A549 (cell line): ENCODE measurements around the gene MARCHF10. TPM values are rescaled to one million over a fixed set of nuclear protein-coding genes. Genes with fewer than 3 reads are reported as not detected.

Source experiments
- ATAC-seq, 2 experiments: fragments of 200-7000 bp in 1 of 2; fragments of >200 bp in 1 of 2; cut with Nextera tagmentation in 1 of 2; cut with Tn5 transposase in 1 of 2; 3 replicates each; pipeline versions ENCODE4 v1.8.0 to v1.9.1; 2018 to 2020; ENCODE audit warnings: mild to moderate bottlenecking in 1 of 2, moderate library complexity in 1 of 2
- CTCF ChIA-PET: fragments of 300-600 bp; sonication (Branson Sonifier 250); formaldehyde crosslinking; extraction: SDS; loops from one replicate; lab custom pipeline; 2021; ENCODE audit warnings: antibody characterized with exemption, inconsistent platforms; lab: Yijun Ruan, JAX
- POLR2A ChIA-PET: fragments of 350-600 bp; formaldehyde crosslinking; extraction: SDS; loops from one replicate; lab custom pipeline; 2021; ENCODE audit warnings: antibody characterized with exemption, inconsistent platforms; lab: Yijun Ruan, JAX
- DNase-seq, 2 experiments: peaks; one replicate each; pipeline versions ENCODE4 v3.0.0 to v3.0.0-alpha.2; 2011 to 2016; ENCODE audit warnings: low read depth in 1 of 2, low spot score in 1 of 2
- FAIRE-seq: peaks from 2 replicates; lab custom pipeline; 2011; peaks lifted over from hg19 to GRCh38; lab: Jason Lieb, UNC
- H3K27ac ChIP-seq, 2 experiments: fragments of >200 bp; sonication (Bioruptor Twin); formaldehyde crosslinking; 3 replicates each; pipeline ENCODE4 v1.5.1; 2016 to 2017
- H3K4me1 ChIP-seq: fragments of >200 bp; sonication (Bioruptor Twin); formaldehyde crosslinking; 3 replicates; pipeline ENCODE4 v1.6.1; 2016
- H3K4me2 ChIP-seq: fragments of >200 bp; sonication (Bioruptor Twin); formaldehyde crosslinking; 3 replicates; pipeline ENCODE4 v1.6.1; 2016
- H3K4me3 ChIP-seq: fragments of >200 bp; sonication (Bioruptor Twin); formaldehyde crosslinking; 3 replicates; pipeline ENCODE4 v1.5.1; 2016
- H3K9me3 ChIP-seq: fragments of >200 bp; sonication (Bioruptor Twin); formaldehyde crosslinking; 3 replicates; pipeline ENCODE4 v1.6.1; 2016
- BHLHE40 ChIP-seq: IDR thresholded peaks from 2 replicates; pipeline ENCODE4 v1.6.1; 2012; ENCODE audit warnings: low read depth, low read length, inconsistent platforms
- CBX2 ChIP-seq: fragments of 200-600 bp; sonication (generic); IDR thresholded peaks from 2 replicates; pipeline ENCODE4 v1.6.1; 2016; ENCODE audit warnings: low read depth, mild to moderate bottlenecking, borderline replicate concordance
- CBX8 ChIP-seq: fragments of 200-600 bp; sonication (generic); IDR thresholded peaks from 2 replicates; pipeline ENCODE4 v1.6.1; 2016
- CHD2 ChIP-seq: fragments of 150-350 bp; IDR thresholded peaks from 2 replicates; pipeline ENCODE4 v1.6.1; 2014; ENCODE audit warnings: low read length; ENCODE audit not compliant: partially characterized antibody
- EP300 ChIP-seq, 2 experiments: fragments of >200 bp; sonication (Bioruptor Twin); formaldehyde crosslinking; IDR thresholded peaks; 2 replicates in 1 of 2; 3 replicates in 1 of 2; pipeline ENCODE4 v1.6.1; 2016 to 2017
- ESRRA ChIP-seq: fragments of 150-350 bp; IDR thresholded peaks from 2 replicates; pipeline ENCODE4 v1.6.1; 2014; ENCODE audit warnings: mild to moderate bottlenecking, low read length, borderline replicate concordance
- FOXS1 ChIP-seq: fragments of 250-450 bp; sonication (Bioruptor Pico); IDR thresholded peaks from 2 replicates; pipeline ENCODE4 v1.5.0; 2020; ENCODE audit warnings: mild to moderate bottlenecking, moderate library complexity
- HDAC2 ChIP-seq: fragments of 200-600 bp; sonication (generic); IDR thresholded peaks from 2 replicates; pipeline ENCODE4 v1.6.1; 2016
- HOXA7 ChIP-seq: fragments of 250-450 bp; sonication (Bioruptor Pico); IDR thresholded peaks from 2 replicates; pipeline ENCODE4 v1.5.0; 2020; ENCODE audit warnings: mild to moderate bottlenecking, moderate library complexity
- HOXB5 ChIP-seq: fragments of 250-450 bp; sonication (Bioruptor Pico); IDR thresholded peaks from 2 replicates; pipeline ENCODE4 v1.5.0; 2020; ENCODE audit warnings: mild to moderate bottlenecking, moderate library complexity
- KDM1A ChIP-seq: fragments of 200-600 bp; sonication (generic); IDR thresholded peaks from 2 replicates; pipeline ENCODE4 v1.6.1; 2016; ENCODE audit warnings: low read depth, mild to moderate bottlenecking
- NFE2L2 ChIP-seq: fragments of 150-350 bp; conservative IDR thresholded peaks from 2 replicates; pipeline ENCODE4 v1.6.1; 2014; ENCODE audit warnings: low read length
- NPAS2 ChIP-seq: fragments of 250-450 bp; sonication (Bioruptor Pico); IDR thresholded peaks from 2 replicates; pipeline ENCODE4 v1.8.0; 2022; ENCODE audit warnings: mild to moderate bottlenecking, moderate library complexity, borderline replicate concordance
- RAD21 ChIP-seq, 2 experiments: fragments of >200 bp in 1 of 2; sonication (Bioruptor Twin) in 1 of 2; formaldehyde crosslinking in 1 of 2; IDR thresholded peaks in 1 of 2; conservative IDR thresholded peaks in 1 of 2; 2 replicates in 1 of 2; 3 replicates in 1 of 2; pipeline ENCODE4 v1.6.1; 2012 to 2018; ENCODE audit warnings: inconsistent platforms in 1 of 2
- RARB ChIP-seq: fragments of 250-450 bp; sonication (Bioruptor Pico); IDR thresholded peaks from 2 replicates; pipeline ENCODE4 v1.8.0; 2021; ENCODE audit warnings: mild to moderate bottlenecking, moderate library complexity
- RCOR1 ChIP-seq: fragments of 150-350 bp; IDR thresholded peaks from 2 replicates; pipeline ENCODE4 v1.6.1; 2014; ENCODE audit warnings: antibody characterized with exemption, low read length, low read depth
- TFCP2L1 ChIP-seq: fragments of 250-450 bp; sonication (Bioruptor Pico); IDR thresholded peaks from 2 replicates; pipeline ENCODE4 v1.5.0; 2021; ENCODE audit warnings: mild to moderate bottlenecking
- ZC3H11A ChIP-seq: fragments of 450-650 bp; IDR thresholded peaks from 2 replicates; pipeline ENCODE4 v1.6.1; 2014; ENCODE audit warnings: antibody characterized with exemption, mild to moderate bottlenecking
- ZSCAN20 ChIP-seq: fragments of 250-450 bp; sonication (Bioruptor Pico); IDR thresholded peaks from 2 replicates; pipeline ENCODE4 v1.8.0; 2022; ENCODE audit warnings: mild to moderate bottlenecking, moderate library complexity
- WGBS: methylation state at CpG from one replicate; pipeline ENCODE4 v1.1.6; 2017; ENCODE audit errors: missing lambda C conversion rate; 5-methylcytosine and 5-hydroxymethylcytosine counted together
- polyA plus RNA-seq, 4 experiments: library from polyadenylated mRNA; depleted of rRNA in 3 of 4; stranded (reverse); fragments of >200 nt; fragmentation: RNase III in 1 of 4; extraction: RNeasy Plus Mini Kit Qiagen cat#74134 plus additional on column Dnase treatment in 1 of 4; gene quantifications; 2 replicates in 3 of 4; 3 replicates in 1 of 4; pipeline ENCODE4 v1.2.3, GENCODE V29; 2011 to 2017
- TF ChIP-seq, protein P1 (sequence below): fragments of >200 bp; sonication (Bioruptor Twin); formaldehyde crosslinking; IDR thresholded peaks from 3 replicates; pipeline ENCODE4 v1.5.1; 2016
- TF ChIP-seq, protein P2 (sequence below): IDR thresholded peaks from 2 replicates; pipeline ENCODE4 v1.6.1; 2012; ENCODE audit warnings: low read depth, borderline replicate concordance
- TF ChIP-seq, protein P3 (sequence below): fragments of 200-600 bp; sonication (generic); IDR thresholded peaks from 2 replicates; pipeline ENCODE4 v1.6.1; 2016; ENCODE audit warnings: antibody characterized with exemption, mild to moderate bottlenecking, moderate library complexity
- TF ChIP-seq, protein P4 (sequence below): fragments of 450-650 bp; IDR thresholded peaks from 2 replicates; pipeline ENCODE4 v1.6.1; 2014; ENCODE audit warnings: antibody characterized with exemption

Gene MARCHF10
- polyA plus RNA-seq, 2 of the 4 experiments (the other 2 are of a cell fraction): 0.43 to 0.57 TPM

DNA sequence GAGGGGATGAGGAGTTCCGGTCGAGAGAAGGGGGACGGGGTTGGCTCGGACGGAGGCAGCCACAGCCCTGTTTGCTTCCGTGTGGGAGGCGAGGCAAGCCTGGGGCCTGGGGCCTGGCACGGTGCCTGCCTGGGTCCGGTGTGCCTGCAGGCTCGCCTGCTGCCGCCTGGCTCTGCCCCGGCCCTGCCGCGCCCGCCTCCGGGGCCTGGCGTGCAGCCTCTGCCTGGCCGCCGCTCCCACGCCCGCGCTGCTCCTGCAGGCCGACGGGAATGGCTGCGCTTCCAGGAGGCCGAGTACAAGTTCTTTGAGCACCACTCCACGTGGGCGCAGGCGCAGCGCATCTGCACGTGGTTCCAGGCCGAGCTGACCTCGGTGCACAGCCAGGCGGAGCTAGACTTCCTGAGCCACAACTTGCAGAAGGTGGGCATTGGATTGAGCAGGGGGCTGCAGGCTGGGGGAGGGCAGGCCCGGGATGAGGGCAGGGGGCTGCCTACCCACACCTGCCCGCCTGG is 127.5 kb downstream of the MARCHF10 start (continued):
- TF ChIP-seq ZSCAN20 (CRISPR knock-in tag) (no peak), RCOR1 (no peak)

DNA sequence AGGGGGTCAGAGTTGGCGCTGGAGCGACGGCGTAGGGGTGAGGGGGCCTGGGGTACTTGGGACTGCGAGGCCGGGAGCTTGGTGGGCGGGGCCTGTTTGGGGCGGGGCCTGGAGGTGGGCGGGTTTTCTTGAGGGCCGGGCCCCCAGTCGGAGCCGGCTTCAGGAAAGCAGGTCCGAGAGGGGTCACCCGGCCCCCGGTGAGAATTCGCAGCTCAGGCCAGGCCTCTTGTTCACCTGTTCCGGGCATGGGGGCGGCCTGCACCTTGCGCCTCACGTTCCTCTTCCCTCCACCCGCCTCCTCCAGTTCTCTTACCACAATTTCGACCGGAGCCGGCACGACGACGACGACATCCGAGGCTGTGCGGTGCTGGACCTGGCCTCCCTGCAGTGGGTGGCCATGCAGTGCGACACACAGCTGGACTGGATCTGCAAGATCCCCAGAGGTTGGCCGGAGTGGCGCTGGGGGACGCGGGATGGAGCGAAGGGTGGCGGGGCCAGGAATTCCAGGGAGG is 128.2 kb downstream of the MARCHF10 start:
- CTCF ChIA-PET: interaction anchor here (4.3 to 13.1 kb wide), 2 partner anchors 7 to 10 kb away, joined by 28 to 178 read pairs; no protein-coding TSS in a partner anchor
- ATAC-seq: no peak; a peak in 1 of 6 replicates
- 91% methylated on average over 34 of the region's 37 CpGs for WGBS

DNA sequence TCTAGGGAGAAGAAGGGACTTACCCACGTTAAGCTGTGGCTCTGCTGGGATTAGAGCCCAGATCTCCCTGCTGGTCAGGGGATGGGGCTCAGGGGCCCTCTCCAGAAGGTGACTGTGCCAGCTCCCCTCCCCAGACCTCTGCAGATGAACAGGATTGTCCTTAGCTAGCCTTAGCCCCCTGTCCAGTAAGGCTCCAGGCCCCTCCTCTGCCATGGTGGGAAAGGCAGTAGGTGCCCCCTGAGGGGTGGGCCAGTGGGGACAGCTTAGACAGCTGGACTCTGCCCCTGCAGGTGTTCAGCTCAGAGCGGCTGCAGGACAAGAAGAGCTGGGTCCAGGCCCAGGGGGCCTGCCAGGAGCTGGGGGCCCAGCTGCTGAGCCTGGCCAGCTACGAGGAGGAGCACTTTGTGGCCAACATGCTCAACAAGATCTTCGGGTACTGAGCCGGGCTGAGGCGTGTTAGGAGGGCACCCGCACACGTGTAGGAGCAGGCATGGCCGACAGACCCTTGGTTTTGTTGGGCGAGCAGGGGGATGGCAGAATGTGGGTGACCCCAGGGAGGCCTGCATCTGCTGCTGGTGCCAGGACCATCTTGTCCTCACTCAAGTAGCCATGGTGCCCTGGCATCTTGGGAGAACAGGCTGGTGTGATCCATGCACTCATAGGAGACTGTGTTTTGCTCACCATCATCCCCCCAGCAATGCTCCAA is 129.7 kb downstream of the MARCHF10 start:
- ATAC-seq (no peak), FAIRE-seq (no peak), DNase-seq (no peak)
- H3K4me3 ChIP-seq: no peak overlapping the region
- TF ChIP-seq NPAS2 (CRISPR knock-in tag) (no peak), HOXB5 (CRISPR knock-in tag) (no peak), KDM1A (no peak), RARB (CRISPR knock-in tag) (no peak), NFE2L2 (no peak), CHD2 (no peak), CBX2 (no peak), HDAC2 (no peak), BHLHE40 (no peak), EP300 (IDR thresholded peaks at IDR 0.05) (no peak), ESRRA (no peak), ZC3H11A (no peak), FOXS1 (no peak), HOXA7 (no peak)
- TF ChIP-seq, protein P1, sequence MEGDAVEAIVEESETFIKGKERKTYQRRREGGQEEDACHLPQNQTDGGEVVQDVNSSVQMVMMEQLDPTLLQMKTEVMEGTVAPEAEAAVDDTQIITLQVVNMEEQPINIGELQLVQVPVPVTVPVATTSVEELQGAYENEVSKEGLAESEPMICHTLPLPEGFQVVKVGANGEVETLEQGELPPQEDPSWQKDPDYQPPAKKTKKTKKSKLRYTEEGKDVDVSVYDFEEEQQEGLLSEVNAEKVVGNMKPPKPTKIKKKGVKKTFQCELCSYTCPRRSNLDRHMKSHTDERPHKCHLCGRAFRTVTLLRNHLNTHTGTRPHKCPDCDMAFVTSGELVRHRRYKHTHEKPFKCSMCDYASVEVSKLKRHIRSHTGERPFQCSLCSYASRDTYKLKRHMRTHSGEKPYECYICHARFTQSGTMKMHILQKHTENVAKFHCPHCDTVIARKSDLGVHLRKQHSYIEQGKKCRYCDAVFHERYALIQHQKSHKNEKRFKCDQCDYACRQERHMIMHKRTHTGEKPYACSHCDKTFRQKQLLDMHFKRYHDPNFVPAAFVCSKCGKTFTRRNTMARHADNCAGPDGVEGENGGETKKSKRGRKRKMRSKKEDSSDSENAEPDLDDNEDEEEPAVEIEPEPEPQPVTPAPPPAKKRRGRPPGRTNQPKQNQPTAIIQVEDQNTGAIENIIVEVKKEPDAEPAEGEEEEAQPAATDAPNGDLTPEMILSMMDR: no peak
- CTCF ChIA-PET: interaction anchor here (0.6 to 13.1 kb wide), 5 partner anchors 12 to 934 kb away, joined by 3 to 178 read pairs (median 5); no protein-coding TSS in a partner anchor
- 91% methylated on average over 10 of the region's 10 CpGs for WGBS
- no peak overlapping the region for H3K4me2 ChIP-seq
- POLR2A ChIA-PET: interaction anchor here (0.5 kb wide), 1 partner anchor 1165 kb away, joined by 4 read pairs; no protein-coding TSS in a partner anchor
- no peaks in the 10 kb centered on the region for H3K9me3 ChIP-seq
- no peak overlapping the region for H3K27ac ChIP-seq
- no peaks in the 10 kb centered on the region for H3K4me1 ChIP-seq

More for the DNA sequence above, 128.2 kb downstream of the MARCHF10 start:
- Histone ChIP-seq H3K4me1 (no peaks in the 10 kb centered on the region), H3K4me3 (no peak overlapping the region), H3K4me2 (no peak overlapping the region), H3K9me3 (no peaks in the 10 kb centered on the region), H3K27ac (no peak overlapping the region)
- TF ChIP-seq RAD21 (conservative IDR thresholded peaks at IDR 0.05 in 1 of 2, IDR thresholded peaks at IDR 0.05 in 1 of 2) (no peak), TFCP2L1 (CRISPR knock-in tag) (no peak), FOXS1 (no peak), CBX8 (no peak), EP300 (IDR thresholded peaks at IDR 0.05) (no peak)
- TF ChIP-seq, protein P2, sequence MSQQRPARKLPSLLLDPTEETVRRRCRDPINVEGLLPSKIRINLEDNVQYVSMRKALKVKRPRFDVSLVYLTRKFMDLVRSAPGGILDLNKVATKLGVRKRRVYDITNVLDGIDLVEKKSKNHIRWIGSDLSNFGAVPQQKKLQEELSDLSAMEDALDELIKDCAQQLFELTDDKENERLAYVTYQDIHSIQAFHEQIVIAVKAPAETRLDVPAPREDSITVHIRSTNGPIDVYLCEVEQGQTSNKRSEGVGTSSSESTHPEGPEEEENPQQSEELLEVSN: no peak
- TF ChIP-seq, protein P3, sequence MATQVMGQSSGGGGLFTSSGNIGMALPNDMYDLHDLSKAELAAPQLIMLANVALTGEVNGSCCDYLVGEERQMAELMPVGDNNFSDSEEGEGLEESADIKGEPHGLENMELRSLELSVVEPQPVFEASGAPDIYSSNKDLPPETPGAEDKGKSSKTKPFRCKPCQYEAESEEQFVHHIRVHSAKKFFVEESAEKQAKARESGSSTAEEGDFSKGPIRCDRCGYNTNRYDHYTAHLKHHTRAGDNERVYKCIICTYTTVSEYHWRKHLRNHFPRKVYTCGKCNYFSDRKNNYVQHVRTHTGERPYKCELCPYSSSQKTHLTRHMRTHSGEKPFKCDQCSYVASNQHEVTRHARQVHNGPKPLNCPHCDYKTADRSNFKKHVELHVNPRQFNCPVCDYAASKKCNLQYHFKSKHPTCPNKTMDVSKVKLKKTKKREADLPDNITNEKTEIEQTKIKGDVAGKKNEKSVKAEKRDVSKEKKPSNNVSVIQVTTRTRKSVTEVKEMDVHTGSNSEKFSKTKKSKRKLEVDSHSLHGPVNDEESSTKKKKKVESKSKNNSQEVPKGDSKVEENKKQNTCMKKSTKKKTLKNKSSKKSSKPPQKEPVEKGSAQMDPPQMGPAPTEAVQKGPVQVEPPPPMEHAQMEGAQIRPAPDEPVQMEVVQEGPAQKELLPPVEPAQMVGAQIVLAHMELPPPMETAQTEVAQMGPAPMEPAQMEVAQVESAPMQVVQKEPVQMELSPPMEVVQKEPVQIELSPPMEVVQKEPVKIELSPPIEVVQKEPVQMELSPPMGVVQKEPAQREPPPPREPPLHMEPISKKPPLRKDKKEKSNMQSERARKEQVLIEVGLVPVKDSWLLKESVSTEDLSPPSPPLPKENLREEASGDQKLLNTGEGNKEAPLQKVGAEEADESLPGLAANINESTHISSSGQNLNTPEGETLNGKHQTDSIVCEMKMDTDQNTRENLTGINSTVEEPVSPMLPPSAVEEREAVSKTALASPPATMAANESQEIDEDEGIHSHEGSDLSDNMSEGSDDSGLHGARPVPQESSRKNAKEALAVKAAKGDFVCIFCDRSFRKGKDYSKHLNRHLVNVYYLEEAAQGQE: no peak
- TF ChIP-seq, protein P4, sequence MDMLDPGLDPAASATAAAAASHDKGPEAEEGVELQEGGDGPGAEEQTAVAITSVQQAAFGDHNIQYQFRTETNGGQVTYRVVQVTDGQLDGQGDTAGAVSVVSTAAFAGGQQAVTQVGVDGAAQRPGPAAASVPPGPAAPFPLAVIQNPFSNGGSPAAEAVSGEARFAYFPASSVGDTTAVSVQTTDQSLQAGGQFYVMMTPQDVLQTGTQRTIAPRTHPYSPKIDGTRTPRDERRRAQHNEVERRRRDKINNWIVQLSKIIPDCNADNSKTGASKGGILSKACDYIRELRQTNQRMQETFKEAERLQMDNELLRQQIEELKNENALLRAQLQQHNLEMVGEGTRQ: no peak
- POLR2A ChIA-PET: no interaction called here
- no peak for DNase-seq
- no peak for FAIRE-seq
